ENCODE data around the gene BTBD9.

DNA sequence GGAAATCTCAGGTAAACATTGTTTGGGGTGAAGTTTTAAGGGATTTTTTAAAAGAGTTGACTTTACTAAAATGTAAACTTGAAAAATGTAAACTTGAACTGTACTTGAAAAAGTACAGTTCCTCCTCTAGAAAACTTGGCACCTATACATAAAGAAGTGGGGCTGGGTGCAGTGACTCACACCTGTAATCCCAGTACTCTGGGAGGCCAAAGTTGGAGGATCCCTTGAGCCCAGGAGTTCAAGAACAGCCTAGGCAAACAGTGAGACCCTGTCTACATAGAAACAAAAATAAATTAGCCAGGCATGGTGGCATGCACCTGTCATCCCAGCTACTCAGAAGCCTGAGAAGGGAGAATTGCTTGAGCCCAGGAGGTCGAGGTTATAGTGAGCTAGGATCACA is 7.2 kb downstream of the BTBD9 start:
- TF ChIP-seq, protein P1, sequence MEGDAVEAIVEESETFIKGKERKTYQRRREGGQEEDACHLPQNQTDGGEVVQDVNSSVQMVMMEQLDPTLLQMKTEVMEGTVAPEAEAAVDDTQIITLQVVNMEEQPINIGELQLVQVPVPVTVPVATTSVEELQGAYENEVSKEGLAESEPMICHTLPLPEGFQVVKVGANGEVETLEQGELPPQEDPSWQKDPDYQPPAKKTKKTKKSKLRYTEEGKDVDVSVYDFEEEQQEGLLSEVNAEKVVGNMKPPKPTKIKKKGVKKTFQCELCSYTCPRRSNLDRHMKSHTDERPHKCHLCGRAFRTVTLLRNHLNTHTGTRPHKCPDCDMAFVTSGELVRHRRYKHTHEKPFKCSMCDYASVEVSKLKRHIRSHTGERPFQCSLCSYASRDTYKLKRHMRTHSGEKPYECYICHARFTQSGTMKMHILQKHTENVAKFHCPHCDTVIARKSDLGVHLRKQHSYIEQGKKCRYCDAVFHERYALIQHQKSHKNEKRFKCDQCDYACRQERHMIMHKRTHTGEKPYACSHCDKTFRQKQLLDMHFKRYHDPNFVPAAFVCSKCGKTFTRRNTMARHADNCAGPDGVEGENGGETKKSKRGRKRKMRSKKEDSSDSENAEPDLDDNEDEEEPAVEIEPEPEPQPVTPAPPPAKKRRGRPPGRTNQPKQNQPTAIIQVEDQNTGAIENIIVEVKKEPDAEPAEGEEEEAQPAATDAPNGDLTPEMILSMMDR (IDR thresholded peaks at IDR 0.05), result no peak
- TF ChIP-seq POLR2A (IDR thresholded peaks at IDR 0.05) (no peak), POLR2AphosphoS5 (IDR thresholded peaks at IDR 0.05; ENCODE audit: insufficient read depth in 1 of 2, low read depth in 1 of 2) (no peak)

Data from vagina (tissue), 2 donors.